ENCODE measurements around the gene RBM26.

Gene RBM26

GRCh38 chr13:79392882-79393563 lies 13.0 kb downstream of the RBM26 start:
- Histone ChIP-seq H3K27me3 (ENCODE audit: control insufficient read depth in 1 of 2, insufficient read depth in 2 of 2, low read length in 2 of 2) (no peaks in the 10 kb centered on the region), H3K36me3 (ENCODE audit: control insufficient read depth in 1 of 2, insufficient read depth in 2 of 2, low read length in 2 of 2) (peaks cover 4 to 13% of the 10 kb centered on the region in 2 donors), H3K4me1 (ENCODE audit: control insufficient read depth in 1 of 2, insufficient read depth in 2 of 2, low read length in 2 of 2) (peaks cover 15 to 16% of the 10 kb centered on the region in 2 donors), H3K9ac (ENCODE audit: low read depth in 1 of 2, low read length in 2 of 2) (no peak overlapping the region), H3K9me3 (ENCODE audit: control insufficient read depth in 1 of 2, low read length in 2 of 2) (peaks cover 0 to 5% of the 10 kb centered on the region in 2 donors), H3K27ac (ENCODE audit: low read depth, low read length) (no peak overlapping the region), H3K4me3 (ENCODE audit: low read depth in 1 of 2, low read length in 2 of 2) (no peak overlapping the region)

GRCh38 chr13:79389026-79389425 lies 17.0 kb downstream of the RBM26 start:
- Histone ChIP-seq H3K27ac (ENCODE audit: low read depth, low read length) (no peak overlapping the region), H3K27me3 (ENCODE audit: control insufficient read depth in 1 of 2, insufficient read depth in 2 of 2, low read length in 2 of 2) (no peaks in the 10 kb centered on the region), H3K9ac (ENCODE audit: low read depth in 1 of 2, low read length in 2 of 2) (no peak overlapping the region), H3K4me3 (ENCODE audit: low read depth in 1 of 2, low read length in 2 of 2) (no peak overlapping the region), H3K9me3 (ENCODE audit: control insufficient read depth in 1 of 2, low read length in 2 of 2) (no peaks in the 10 kb centered on the region), H3K4me1 (ENCODE audit: control insufficient read depth in 1 of 2, insufficient read depth in 2 of 2, low read length in 2 of 2) (peaks cover 13 to 19% of the 10 kb centered on the region in 2 donors), H3K36me3 (ENCODE audit: control insufficient read depth in 1 of 2, insufficient read depth in 2 of 2, low read length in 2 of 2) (peaks cover 0 to 2% of the 10 kb centered on the region in 2 donors)

GRCh38 chr13:79387853-79388252 lies 18.2 kb downstream of the RBM26 start:
- H3K4me3 ChIP-seq (ENCODE audit: low read depth in 1 of 2, low read length in 2 of 2) = no peak overlapping the region
- peaks cover 1 to 10% of the 10 kb centered on the region in 2 donors for H3K4me1 ChIP-seq (ENCODE audit: control insufficient read depth in 1 of 2, insufficient read depth in 2 of 2, low read length in 2 of 2)
- no peaks in the 10 kb centered on the region for H3K27me3 ChIP-seq (ENCODE audit: control insufficient read depth in 1 of 2, insufficient read depth in 2 of 2, low read length in 2 of 2)
- H3K27ac ChIP-seq (ENCODE audit: low read depth, low read length) = no peak overlapping the region
- no peak overlapping the region for H3K9ac ChIP-seq (ENCODE audit: low read depth in 1 of 2, low read length in 2 of 2)
- H3K9me3 ChIP-seq (ENCODE audit: control insufficient read depth in 1 of 2, low read length in 2 of 2) = no peaks in the 10 kb centered on the region
- H3K36me3 ChIP-seq (ENCODE audit: control insufficient read depth in 1 of 2, insufficient read depth in 2 of 2, low read length in 2 of 2) = no peaks in the 10 kb centered on the region

- Histone ChIP-seq H3K4me3 (ENCODE audit: low read depth in 1 of 2, low read length in 2 of 2) (no peak overlapping the region), H3K27me3 (ENCODE audit: control insufficient read depth in 1 of 2, insufficient read depth in 2 of 2, low read length in 2 of 2) (no peaks in the 10 kb centered on the region), H3K36me3 (ENCODE audit: control insufficient read depth in 1 of 2, insufficient read depth in 2 of 2, low read length in 2 of 2) (no peaks in the 10 kb centered on the region), H3K9me3 (ENCODE audit: control insufficient read depth in 1 of 2, low read length in 2 of 2) (no peaks in the 10 kb centered on the region), H3K4me1 (ENCODE audit: control insufficient read depth in 1 of 2, insufficient read depth in 2 of 2, low read length in 2 of 2) (peaks cover 4 to 13% of the 10 kb centered on the region in 2 donors), H3K27ac (ENCODE audit: low read depth, low read length) (no peak overlapping the region), H3K9ac (ENCODE audit: low read depth in 1 of 2, low read length in 2 of 2) (no peak overlapping the region)
These were observed 19.8 kb downstream of the RBM26 start for GRCh38 chr13:79386125-79386826.

- no peak overlapping the region for H3K27ac ChIP-seq (ENCODE audit: low read depth, low read length)
- H3K4me1 ChIP-seq (ENCODE audit: control insufficient read depth in 1 of 2, insufficient read depth in 2 of 2, low read length in 2 of 2) = peaks cover 4 to 10% of the 10 kb centered on the region in 2 donors
These were observed 20.4 kb downstream of the RBM26 start for GRCh38 chr13:79385694-79386093.

DNA sequence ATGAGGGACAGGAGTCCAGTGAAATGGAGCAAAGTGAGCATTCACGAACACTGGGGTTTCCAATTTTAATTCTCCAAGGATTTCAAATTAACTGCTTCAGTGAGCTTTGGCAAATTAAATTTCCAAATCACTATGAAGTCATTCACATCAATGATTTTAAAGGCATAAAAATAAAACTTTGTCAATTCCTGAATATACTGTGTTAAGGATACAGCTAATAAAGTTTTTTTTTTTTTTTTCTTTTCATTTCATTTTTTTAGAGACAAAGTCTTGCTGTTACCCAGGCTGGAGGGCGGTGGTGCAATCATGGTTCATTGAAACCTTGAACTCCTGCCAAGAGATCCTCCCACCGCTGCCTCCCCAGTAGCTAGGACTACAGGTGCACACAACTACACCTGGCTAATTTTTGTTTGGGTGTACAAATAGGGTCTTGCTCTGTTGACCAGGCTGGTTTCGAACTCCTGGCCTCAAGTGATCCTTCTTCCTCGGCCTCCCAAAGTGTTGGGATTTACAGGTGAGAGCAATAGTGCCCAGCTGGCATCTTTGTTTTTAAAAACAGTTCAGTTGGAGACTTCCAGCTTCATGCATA lies 21.9 kb downstream of the RBM26 start:
- H3K36me3 ChIP-seq (ENCODE audit: control insufficient read depth in 1 of 2, insufficient read depth in 2 of 2, low read length in 2 of 2) = no peaks in the 10 kb centered on the region
- no peaks in the 10 kb centered on the region for H3K9me3 ChIP-seq (ENCODE audit: control insufficient read depth in 1 of 2, low read length in 2 of 2)
- no peak overlapping the region for H3K27ac ChIP-seq (ENCODE audit: low read depth, low read length)
- no peak overlapping the region for H3K4me3 ChIP-seq (ENCODE audit: low read depth in 1 of 2, low read length in 2 of 2)
- H3K27me3 ChIP-seq (ENCODE audit: control insufficient read depth in 1 of 2, insufficient read depth in 2 of 2, low read length in 2 of 2) = no peaks in the 10 kb centered on the region
- H3K4me1 ChIP-seq (ENCODE audit: control insufficient read depth in 1 of 2, insufficient read depth in 2 of 2, low read length in 2 of 2) = peaks cover 4 to 10% of the 10 kb centered on the region in 2 donors
- no peak overlapping the region for H3K9ac ChIP-seq (ENCODE audit: low read depth in 1 of 2, low read length in 2 of 2)

More at GRCh38 chr13:79385694-79386093, 20.4 kb downstream of the RBM26 start:
- Histone ChIP-seq H3K9ac (ENCODE audit: low read depth in 1 of 2, low read length in 2 of 2) (no peak overlapping the region), H3K27me3 (ENCODE audit: control insufficient read depth in 1 of 2, insufficient read depth in 2 of 2, low read length in 2 of 2) (no peaks in the 10 kb centered on the region), H3K9me3 (ENCODE audit: control insufficient read depth in 1 of 2, low read length in 2 of 2) (no peaks in the 10 kb centered on the region), H3K36me3 (ENCODE audit: control insufficient read depth in 1 of 2, insufficient read depth in 2 of 2, low read length in 2 of 2) (no peaks in the 10 kb centered on the region), H3K4me3 (ENCODE audit: low read depth in 1 of 2, low read length in 2 of 2) (no peak overlapping the region)

DNA sequence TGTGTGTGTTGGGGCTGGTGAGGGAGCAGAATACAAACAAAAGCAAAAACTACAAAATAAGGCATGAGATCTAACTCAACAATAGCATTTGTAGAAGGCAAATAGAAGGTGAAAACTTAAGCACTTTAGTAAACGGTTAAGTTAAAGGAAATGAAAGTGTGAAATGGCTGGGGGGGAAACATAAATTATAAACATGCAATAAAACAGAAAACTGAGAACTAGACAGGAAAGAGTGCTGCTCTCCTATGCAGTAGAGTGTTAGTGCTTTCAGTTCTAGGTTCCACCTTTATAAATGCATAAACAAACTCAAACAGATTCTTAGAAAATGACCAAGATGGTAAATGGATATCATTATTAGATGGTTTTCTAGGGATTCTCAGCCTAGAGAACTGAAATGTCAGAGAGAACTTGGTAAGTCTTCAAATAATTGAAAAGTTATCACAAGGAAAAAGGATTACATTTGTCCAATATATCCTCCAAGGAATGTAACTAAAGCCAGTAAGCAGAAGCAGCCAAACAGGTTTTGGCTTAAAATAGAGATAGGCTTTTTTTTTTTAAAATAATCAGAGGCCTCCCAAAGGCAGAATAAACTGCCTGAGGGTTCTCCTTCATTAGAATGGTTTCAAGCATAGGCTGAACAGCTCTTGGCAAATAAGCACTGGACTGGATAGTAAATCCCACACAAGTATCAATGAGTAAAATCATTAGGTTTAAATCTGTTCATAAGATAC lies 23.3 kb downstream of the RBM26 start:
- no peaks in the 10 kb centered on the region for H3K27me3 ChIP-seq (ENCODE audit: control insufficient read depth in 1 of 2, insufficient read depth in 2 of 2, low read length in 2 of 2)
- no peak overlapping the region for H3K27ac ChIP-seq (ENCODE audit: low read depth, low read length)

GRCh38 chr13:79380997-79381396 lies 25.1 kb downstream of the RBM26 start:
- Histone ChIP-seq H3K4me3 (ENCODE audit: low read depth in 1 of 2, low read length in 2 of 2) (no peak overlapping the region), H3K9me3 (ENCODE audit: control insufficient read depth in 1 of 2, low read length in 2 of 2) (no peaks in the 10 kb centered on the region), H3K4me1 (ENCODE audit: control insufficient read depth in 1 of 2, insufficient read depth in 2 of 2, low read length in 2 of 2) (peaks cover 4 to 7% of the 10 kb centered on the region in 2 donors), H3K9ac (ENCODE audit: low read depth in 1 of 2, low read length in 2 of 2) (no peak overlapping the region), H3K27me3 (ENCODE audit: control insufficient read depth in 1 of 2, insufficient read depth in 2 of 2, low read length in 2 of 2) (no peaks in the 10 kb centered on the region), H3K27ac (ENCODE audit: low read depth, low read length) (no peak overlapping the region), H3K36me3 (ENCODE audit: control insufficient read depth in 1 of 2, insufficient read depth in 2 of 2, low read length in 2 of 2) (peaks cover 8 to 25% of the 10 kb centered on the region in 2 donors)

More for the DNA sequence above, 23.3 kb downstream of the RBM26 start:
- no peaks in the 10 kb centered on the region for H3K9me3 ChIP-seq (ENCODE audit: control insufficient read depth in 1 of 2, low read length in 2 of 2)
- H3K36me3 ChIP-seq (ENCODE audit: control insufficient read depth in 1 of 2, insufficient read depth in 2 of 2, low read length in 2 of 2) = peaks cover 0 to 9% of the 10 kb centered on the region in 2 donors
- no peak overlapping the region for H3K4me3 ChIP-seq (ENCODE audit: low read depth in 1 of 2, low read length in 2 of 2)
- H3K9ac ChIP-seq (ENCODE audit: low read depth in 1 of 2, low read length in 2 of 2) = no peak overlapping the region
- H3K4me1 ChIP-seq (ENCODE audit: control insufficient read depth in 1 of 2, insufficient read depth in 2 of 2, low read length in 2 of 2) = peaks cover 4 to 9% of the 10 kb centered on the region in 2 donors

- Histone ChIP-seq H3K4me3 (ENCODE audit: low read depth in 1 of 2, low read length in 2 of 2) (no peak overlapping the region), H3K27ac (ENCODE audit: low read depth, low read length) (no peak overlapping the region), H3K9ac (ENCODE audit: low read depth in 1 of 2, low read length in 2 of 2) (no peak overlapping the region), H3K4me1 (ENCODE audit: control insufficient read depth in 1 of 2, insufficient read depth in 2 of 2, low read length in 2 of 2) (peaks cover 4 to 7% of the 10 kb centered on the region in 2 donors), H3K9me3 (ENCODE audit: control insufficient read depth in 1 of 2, low read length in 2 of 2) (no peaks in the 10 kb centered on the region), H3K27me3 (ENCODE audit: control insufficient read depth in 1 of 2, insufficient read depth in 2 of 2, low read length in 2 of 2) (no peaks in the 10 kb centered on the region), H3K36me3 (ENCODE audit: control insufficient read depth in 1 of 2, insufficient read depth in 2 of 2, low read length in 2 of 2) (peaks cover 12 to 31% of the 10 kb centered on the region in 2 donors)
These were observed 26.8 kb downstream of the RBM26 start for GRCh38 chr13:79379274-79379673.
